22Rv1 (cell line): Measurements from ENCODE around the gene KCNT2.

ENCODE experiments used
- ZFX ChIP-seq: fragments of 450-650 bp; IDR thresholded peaks from 2 replicates; pipeline ENCODE4 v1.6.1; 2017; ENCODE audit warnings: antibody characterized with exemption, borderline replicate concordance
- TF ChIP-seq, protein P1 (sequence below): fragments of 450-650 bp; IDR thresholded peaks from 2 replicates; pipeline ENCODE4 v1.5.1; 2017; ENCODE audit warnings: mild to moderate bottlenecking

DNA sequence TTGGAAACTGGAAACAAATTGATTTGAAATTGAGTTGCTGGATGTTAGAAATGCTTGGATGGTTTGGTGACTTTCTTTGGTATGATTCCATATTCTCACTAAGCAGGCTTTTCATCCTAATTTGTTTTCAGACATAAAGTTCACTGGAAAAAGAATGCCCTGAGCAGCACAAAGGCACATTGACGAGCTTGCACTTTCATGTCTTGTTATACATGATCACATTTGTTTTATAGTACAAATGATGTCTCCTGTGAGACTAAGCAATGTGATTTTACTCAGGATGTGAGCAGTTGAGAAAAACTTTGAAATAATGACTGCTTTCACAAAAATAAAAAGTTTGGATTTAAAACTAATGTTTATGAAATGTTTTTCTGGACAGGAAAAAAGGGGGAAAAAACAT lies 63.6 kb downstream of the KCNT2 start:
- TF ChIP-seq, protein P1, sequence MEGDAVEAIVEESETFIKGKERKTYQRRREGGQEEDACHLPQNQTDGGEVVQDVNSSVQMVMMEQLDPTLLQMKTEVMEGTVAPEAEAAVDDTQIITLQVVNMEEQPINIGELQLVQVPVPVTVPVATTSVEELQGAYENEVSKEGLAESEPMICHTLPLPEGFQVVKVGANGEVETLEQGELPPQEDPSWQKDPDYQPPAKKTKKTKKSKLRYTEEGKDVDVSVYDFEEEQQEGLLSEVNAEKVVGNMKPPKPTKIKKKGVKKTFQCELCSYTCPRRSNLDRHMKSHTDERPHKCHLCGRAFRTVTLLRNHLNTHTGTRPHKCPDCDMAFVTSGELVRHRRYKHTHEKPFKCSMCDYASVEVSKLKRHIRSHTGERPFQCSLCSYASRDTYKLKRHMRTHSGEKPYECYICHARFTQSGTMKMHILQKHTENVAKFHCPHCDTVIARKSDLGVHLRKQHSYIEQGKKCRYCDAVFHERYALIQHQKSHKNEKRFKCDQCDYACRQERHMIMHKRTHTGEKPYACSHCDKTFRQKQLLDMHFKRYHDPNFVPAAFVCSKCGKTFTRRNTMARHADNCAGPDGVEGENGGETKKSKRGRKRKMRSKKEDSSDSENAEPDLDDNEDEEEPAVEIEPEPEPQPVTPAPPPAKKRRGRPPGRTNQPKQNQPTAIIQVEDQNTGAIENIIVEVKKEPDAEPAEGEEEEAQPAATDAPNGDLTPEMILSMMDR = no peak
- TF ChIP-seq ZFX = no peak
